Testis (tissue), 2 donors: Measurements from ENCODE around the gene CDC25B.

Experiments used
- CTCF ChIP-seq, 3 experiments: fragments of 450-650 bp in 2 of 3; fragments of 200-600 bp in 1 of 3; sonication (generic) in 1 of 3; IDR thresholded peaks; one replicate each; pipeline ENCODE4 v1.5.1; 2016 to 2019; ENCODE audit warnings: antibody characterized with exemption in 3 of 3, mild to moderate bottlenecking in 2 of 3, moderate library complexity in 1 of 3
- POLR2A ChIP-seq: fragments of 450-650 bp; IDR thresholded peaks from one replicate; pipeline ENCODE4 v1.6.1; 2017; ENCODE audit warnings: antibody characterized with exemption, mild to moderate bottlenecking, moderate library complexity

GRCh38 chr20:3768342-3769130 lies 27.6 kb upstream of the CDC25B start:
- no peak for TF ChIP-seq POLR2A
- peak in 2 of 3 experiments; percentile 31 to 34 for TF ChIP-seq CTCF (IDR thresholded peaks at IDR 0.05)
